Left cardiac atrium (tissue), 4 donors: Measurements from ENCODE around the gene ARHGAP42. TPM values are rescaled to one million over a fixed set of nuclear protein-coding genes. Genes with fewer than 3 reads are reported as not detected.
A peak's percentile ranks its signal among the peaks of the same experiment; 100 is the strongest.
"Not testable (repeated sequence)": the region's sequence is repeated elsewhere in the genome, so short reads cannot be mapped to it uniquely, and the experiment has no call there.

Experiments
- ATAC-seq, 2 donors: fragments of 200-7000 bp; cut with Tn5 transposase; one replicate each; pipeline ENCODE4 v1.9.1; 2020; ENCODE audit warnings: mild to moderate bottlenecking in 2 of 2, moderate library complexity in 2 of 2
- DNase-seq: peaks from one replicate; pipeline ENCODE4 v3.0.0-alpha.2; 2020
- intact Hi-C, 2 donors: fragments of 100-400 bp; cut with DNase I; formaldehyde crosslinking; loops; one replicate each; pipeline versions ENCODE4 v1.14.1 to v1.15.1; 2022 to 2023
- total RNA-seq, 2 donors: library from RNA; stranded (reverse); fragmentation: NEBNext Ultra II Directional; extraction: Animal tissue kit (Norgen Biotek cat#: 25700); gene quantifications; one replicate each; pipeline ENCODE4 v1.2.1, GENCODE V29; 2021
- donor health status: DM: no; HTN: yes; CAD: no.
- donor health status: DM: no; HTN: yes; CAD: no; lungs with severe emphysema.
- donor health status: DM: yes; HTN: yes; CAD: no.
- donor health status: Dilated cardiomyopathy.

ARHGAP42 gene
- total RNA-seq, 2 donors from 2014 or later, result 9.0 to 12.8 TPM

DNA sequence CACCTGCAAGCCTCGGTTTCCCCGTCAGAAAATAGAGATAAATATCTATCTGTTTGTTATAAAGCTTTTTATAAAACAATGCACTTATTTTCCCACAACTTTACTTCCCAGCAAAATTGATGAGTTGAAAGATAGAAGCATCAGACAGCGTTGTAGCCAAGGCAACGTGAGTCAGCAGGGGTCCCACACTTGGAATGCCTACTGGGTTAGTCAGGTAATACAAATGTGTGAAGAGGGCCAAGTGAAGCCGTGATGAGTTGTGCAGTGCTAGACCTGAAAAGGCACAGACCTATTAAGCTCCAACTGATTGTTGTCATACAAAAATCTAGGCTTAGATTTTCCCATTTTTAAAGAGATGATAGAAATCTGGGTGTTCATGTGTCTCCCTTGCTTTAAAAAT lies 323.8 kb downstream of the ARHGAP42 start:
- ATAC-seq (no peak), DNase-seq (no peak)

GRCh38 chr11:101011881-101012280 lies 324.8 kb downstream of the ARHGAP42 start:
- no peak for ATAC-seq
- intact Hi-C loops, result no loop called here
- DNase-seq, result no peak

More for the DNA sequence above, 323.8 kb downstream of the ARHGAP42 start:
- intact Hi-C loops, result no loop called here

DNA sequence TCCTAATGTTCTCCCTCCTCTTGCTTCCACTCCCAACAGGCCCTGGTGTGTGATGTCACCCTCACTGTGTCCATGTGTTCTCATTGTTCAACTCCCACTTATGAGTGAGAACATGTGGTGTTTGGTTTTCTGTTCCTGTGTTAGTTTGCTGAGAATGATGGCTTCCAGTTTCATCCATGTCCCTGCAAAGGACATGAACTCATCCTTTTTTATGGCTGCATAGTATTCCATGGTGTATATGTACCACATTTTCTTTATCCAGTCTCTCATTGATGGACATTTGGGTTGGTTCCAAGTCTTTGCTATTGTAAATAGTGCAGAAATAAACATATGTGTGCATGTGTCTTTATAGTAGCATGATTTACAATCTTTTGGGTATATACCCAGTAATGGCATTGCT lies 326.6 kb downstream of the ARHGAP42 start:
- ATAC-seq, DNase-seq, intact Hi-C loops: not testable (repeated sequence)

DNA sequence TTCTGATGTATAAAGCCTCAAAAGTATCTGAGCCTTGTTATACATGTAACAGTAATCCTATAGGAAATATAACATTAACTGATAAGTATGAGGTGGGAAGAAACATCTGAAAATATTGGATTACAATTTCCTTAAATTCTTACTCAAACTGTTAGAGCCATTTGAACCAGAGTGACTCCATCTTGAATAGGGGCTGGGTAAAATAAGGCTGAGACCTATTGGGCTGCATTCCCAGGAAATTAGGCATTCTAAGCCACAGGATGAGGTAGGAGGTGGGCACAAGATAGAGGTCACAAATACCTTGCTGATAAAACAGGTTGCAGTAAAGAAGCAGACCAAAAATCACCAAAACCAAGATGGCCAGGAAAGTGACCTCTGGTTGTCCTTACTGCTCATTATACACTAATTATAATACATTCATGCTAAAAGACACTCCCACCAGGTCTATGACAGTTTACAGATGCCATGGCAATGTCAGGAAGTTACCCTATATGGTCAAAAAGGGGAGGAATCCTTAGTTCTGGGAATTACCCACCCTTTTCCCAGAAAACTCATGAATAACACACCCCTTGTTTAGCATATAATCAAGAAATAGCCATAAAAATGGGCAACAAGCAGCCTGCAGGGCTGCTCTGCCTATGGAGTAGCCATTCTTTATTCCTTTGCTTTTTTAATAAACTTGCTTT lies 327.7 kb downstream of the ARHGAP42 start:
- intact Hi-C loops, result no loop called here
- ATAC-seq (no peak), DNase-seq (no peak)

GRCh38 chr11:101019870-101020269 lies 332.8 kb downstream of the ARHGAP42 start:
- intact Hi-C loops, result no loop called here
- no peak for ATAC-seq
- no peak for DNase-seq

- DNase-seq (no peak), ATAC-seq (no peak)
- intact Hi-C loops, result no loop called here
Measured at GRCh38 chr11:101022256-101022655, 335.2 kb downstream of the ARHGAP42 start.

DNA sequence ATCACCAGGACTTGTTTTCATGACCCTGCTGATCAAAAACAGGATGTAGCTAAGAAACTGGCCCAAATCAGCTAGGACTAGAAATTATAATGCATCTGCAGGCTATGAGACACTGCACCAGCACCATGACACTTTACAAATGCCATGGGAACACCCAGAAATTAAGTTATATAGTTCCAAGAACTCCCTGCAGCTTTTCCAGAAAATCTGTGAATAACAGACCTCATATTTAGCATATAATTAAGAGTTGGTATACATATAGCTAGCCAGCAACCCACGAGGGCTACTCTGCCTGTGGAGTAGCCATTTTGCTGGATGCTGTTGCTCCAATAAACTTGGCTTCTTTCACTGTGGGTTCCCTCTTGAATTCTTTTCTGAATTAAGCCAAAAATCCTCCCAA lies 341.6 kb downstream of the ARHGAP42 start:
- DNase-seq, result no peak
- intact Hi-C loops, result no loop called here
- ATAC-seq, result no peak

GRCh38 chr11:101030015-101030414 lies 342.9 kb downstream of the ARHGAP42 start:
- intact Hi-C loops, result loop anchor here in 1 of 2 donors (10.0 kb wide), 1 partner anchor 95 kb away; the partner anchor contains the start of gene PGR
- DNase-seq (no peak), ATAC-seq (peak in 1 of 2 donors; percentile 65)

- no peak for ATAC-seq
- intact Hi-C loops, result loop anchor here in 1 of 2 donors (10.0 kb wide), 1 partner anchor 94 kb away; the partner anchor contains the start of gene PGR
- no peak for DNase-seq
Measured at GRCh38 chr11:101030692-101031091, 343.6 kb downstream of the ARHGAP42 start.

DNA sequence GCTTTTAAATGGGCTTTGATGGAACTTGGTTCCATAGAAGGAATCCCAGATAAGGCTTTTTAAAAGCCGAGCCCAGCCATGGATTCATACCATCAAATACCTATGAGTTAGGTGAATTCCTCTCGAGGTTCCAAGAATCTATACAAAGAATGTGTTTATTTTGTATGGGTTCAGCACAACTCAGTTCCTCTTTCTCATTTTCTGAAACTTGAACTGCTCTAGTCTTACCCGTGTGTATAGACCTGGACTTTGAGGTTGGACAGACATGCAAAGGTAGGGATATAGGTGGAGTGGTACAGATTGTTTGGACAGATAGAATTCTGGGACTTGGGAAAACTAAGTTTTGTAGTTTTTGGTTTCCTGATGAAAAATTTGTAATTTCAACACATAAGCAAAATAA lies 344.6 kb downstream of the ARHGAP42 start:
- DNase-seq, result no peak
- ATAC-seq, result no peak
- intact Hi-C loops, result loop anchor here in 1 of 2 donors (10.0 kb wide), 1 partner anchor 93 kb away; the partner anchor contains the start of gene PGR

GRCh38 chr11:101032991-101033390 lies 345.9 kb downstream of the ARHGAP42 start:
- DNase-seq, result no peak
- no peak for ATAC-seq
- intact Hi-C loops, result loop anchor here in 1 of 2 donors (10.0 kb wide), 1 partner anchor 92 kb away; the partner anchor contains the start of gene PGR

- ATAC-seq (peak; percentile 93 to 94), DNase-seq (peak; percentile 66)
- intact Hi-C loops, result loop anchor here in 1 of 2 donors (10.0 kb wide), 1 partner anchor 91 kb away; the partner anchor contains the start of gene PGR
Measured at GRCh38 chr11:101034076-101034475, 347.0 kb downstream of the ARHGAP42 start.

GRCh38 chr11:101035872-101036271 lies 348.8 kb downstream of the ARHGAP42 start:
- intact Hi-C loops, result loop anchor here in 1 of 2 donors (10.0 kb wide), 1 partner anchor 89 kb away; the partner anchor contains the start of gene PGR
- ATAC-seq (no peak), DNase-seq (no peak)
